GM19239 (cell line): ENCODE data around the gene TBC1D4.
"Not testable (repeated sequence)": the region's sequence is repeated elsewhere in the genome, so short reads cannot be mapped to it uniquely, and the experiment has no call there.

Experiments
- DNase-seq: peaks from one replicate; pipeline ENCODE4 v3.0.0; 2011; ENCODE audit warnings: low spot score; ENCODE audit not compliant: insufficient read length
- FAIRE-seq: peaks from 2 replicates; lab custom pipeline; 2011; peaks lifted over from hg19 to GRCh38; lab: Jason Lieb, UNC

TBC1D4 gene

DNA sequence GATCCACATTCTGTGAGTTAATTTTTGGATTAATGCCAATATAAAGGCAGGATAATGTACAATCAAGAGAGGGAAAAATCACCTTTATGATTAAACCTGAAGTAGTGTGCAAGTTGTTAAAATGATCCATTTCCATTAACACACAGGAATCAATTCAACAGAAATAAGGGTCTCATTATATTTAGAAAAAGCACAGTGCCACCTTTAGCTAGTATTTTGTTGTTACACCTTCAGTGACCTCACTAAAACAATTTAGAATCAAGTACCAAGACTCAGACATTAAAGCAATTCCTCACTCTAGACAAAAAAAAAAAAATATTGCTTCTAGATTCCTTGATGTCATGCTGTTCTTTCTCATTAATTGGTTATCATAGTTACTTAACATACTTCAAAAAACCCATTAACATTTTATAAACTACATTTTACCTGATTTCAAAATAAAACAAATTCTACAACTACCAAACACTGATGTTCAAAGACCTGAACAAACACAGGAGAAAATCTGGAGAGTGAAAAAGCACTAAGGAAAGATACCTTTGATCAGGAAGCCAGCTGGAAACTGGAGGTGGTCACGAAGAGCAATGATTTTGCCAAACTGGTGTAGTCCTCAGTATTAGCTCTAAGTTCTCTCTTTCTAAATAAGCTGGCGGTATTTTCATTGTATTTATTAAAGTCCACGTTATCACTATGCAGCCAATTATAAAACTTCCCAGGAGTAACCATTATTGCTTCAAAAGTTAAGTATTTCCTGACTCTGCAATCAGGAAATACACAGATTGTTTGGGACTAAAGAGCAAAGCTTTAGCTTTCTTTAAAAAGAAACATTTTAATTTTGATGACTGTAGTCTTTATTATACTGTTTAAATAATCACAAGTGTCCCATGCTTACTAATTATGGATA is 115.3 kb downstream of the TBC1D4 start:
- FAIRE-seq: peak; percentile 44
- no peak for DNase-seq

DNA sequence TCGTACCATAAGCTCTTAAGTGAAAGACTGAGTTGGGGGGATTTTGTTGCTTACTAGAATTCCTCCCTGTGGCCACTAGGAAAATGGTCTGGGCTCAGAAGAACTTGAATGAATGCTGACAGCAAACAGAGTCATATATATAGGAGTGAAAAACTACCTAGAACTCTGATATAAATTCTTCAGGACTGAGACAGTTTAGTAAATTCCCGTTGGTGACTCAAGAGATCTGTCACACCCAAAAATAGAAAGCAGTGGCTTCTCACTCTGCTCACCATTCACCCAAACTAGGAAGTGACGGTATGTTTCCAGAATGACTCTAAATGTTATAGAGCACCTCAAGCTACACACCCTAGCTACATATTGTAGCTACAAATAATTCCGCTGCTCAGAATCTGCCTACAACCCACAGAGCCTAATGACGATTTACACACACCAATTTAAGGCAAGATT is 116.2 kb downstream of the TBC1D4 start:
- FAIRE-seq (peak; percentile 92), DNase-seq (peak; percentile 5)

DNA sequence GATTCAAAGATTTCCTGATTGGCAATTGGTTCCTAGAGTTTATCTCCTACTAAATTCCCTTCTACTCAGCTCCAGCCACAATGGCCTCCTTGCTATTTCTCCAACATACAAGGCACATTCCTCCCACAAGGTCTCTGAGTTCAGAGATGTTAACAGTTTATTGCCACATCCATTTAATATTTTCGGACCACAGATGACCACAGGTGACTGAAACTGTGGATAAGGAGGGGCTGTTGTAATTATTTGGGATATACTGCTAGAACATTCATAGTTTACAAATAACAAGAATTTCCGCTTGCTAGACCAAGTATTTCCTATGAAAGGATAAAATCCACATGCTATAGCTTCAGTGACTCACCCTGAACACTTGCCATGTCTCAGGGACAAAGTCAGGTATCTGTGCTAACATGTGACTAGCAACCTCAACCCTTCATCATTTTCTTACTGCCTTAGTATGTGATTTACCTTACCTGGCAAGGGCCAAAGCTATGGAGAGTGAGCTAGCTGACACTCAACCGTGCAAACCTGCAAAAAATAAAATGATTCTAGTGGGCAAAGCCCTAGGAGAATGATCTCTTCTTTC is 117.7 kb downstream of the TBC1D4 start:
- peak; percentile 76 for FAIRE-seq

DNA sequence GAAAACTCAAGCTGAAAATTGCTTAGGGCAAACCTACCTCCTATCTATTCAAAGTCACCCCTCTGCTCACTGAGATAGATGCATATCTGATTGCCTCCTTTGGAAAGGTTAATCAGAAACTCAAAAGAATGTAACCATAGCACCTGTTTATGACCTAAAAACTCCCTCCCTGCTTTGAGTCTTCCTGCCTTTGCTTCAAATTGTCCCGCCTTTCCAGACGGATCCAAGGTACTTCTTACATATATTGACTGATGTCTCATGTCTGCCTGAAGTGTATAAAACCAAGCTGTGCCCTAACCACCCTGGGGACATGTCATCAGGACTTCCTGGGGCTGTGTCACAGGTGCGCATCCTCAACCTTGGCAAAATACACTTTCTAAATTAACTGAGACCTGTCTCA is 118.6 kb downstream of the TBC1D4 start:
- DNase-seq: no peak
- FAIRE-seq: no peak

More for the DNA sequence above, 117.7 kb downstream of the TBC1D4 start:
- no peak for DNase-seq

DNA sequence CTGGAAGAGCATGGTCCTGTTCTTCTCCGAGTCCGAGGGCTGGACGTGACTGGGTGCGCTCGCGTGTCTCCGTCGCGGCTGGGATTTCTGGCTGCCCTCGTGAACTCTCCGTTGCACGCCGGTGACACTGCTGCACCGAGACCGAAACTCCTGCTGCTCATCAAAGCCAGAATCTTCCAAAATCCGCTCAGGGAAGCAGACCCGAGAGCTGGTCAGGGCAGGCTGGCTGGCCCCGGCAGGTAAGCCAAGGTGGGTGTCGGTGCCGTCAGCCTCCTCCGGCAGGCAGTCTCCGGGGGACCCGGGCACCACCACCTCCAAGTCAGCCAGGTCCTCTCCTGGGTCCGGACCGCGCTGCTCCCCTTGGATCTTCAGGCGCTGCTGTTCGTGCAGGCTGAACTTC is 119.9 kb downstream of the TBC1D4 start:
- DNase-seq (no peak), FAIRE-seq (no peak)

DNA sequence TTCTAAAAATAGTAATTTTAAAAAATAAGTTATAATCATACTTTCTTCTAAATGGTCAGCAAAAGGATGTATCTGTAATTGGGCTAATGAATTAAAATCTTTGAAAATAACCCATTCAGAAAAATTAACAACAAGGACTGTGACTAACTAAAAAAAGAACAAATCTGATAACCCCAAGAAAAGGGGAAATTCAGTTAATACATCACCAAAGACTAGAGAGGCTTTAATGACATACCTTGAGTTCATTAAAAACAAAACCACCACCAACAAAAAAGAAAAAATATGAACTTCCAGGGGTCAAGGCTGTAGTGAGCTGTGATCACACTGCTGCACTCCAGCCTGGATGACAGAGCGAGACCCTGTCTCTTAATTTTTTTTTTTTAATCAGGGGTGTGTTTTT is 121.8 kb downstream of the TBC1D4 start:
- FAIRE-seq: no peak
- DNase-seq: no peak

DNA sequence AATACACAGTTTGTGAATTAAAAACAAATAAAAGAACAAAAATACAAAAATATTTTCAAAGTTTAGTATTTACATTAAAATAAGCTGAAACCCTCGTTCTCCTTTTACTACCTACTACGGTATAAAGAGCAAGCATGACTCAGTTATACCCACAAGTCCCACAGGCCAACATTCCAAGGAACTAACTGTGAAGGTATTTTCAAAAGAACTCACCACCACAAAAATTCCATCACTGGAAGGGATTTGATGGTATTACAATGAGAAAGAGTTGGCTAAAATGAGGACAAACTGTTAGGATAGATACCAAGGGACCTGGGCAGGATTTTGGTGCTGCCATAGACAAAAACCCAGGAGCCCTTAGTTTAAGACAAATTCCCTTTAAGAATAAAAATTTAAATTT is 122.7 kb downstream of the TBC1D4 start:
- DNase-seq (no peak), FAIRE-seq (no peak)

DNA sequence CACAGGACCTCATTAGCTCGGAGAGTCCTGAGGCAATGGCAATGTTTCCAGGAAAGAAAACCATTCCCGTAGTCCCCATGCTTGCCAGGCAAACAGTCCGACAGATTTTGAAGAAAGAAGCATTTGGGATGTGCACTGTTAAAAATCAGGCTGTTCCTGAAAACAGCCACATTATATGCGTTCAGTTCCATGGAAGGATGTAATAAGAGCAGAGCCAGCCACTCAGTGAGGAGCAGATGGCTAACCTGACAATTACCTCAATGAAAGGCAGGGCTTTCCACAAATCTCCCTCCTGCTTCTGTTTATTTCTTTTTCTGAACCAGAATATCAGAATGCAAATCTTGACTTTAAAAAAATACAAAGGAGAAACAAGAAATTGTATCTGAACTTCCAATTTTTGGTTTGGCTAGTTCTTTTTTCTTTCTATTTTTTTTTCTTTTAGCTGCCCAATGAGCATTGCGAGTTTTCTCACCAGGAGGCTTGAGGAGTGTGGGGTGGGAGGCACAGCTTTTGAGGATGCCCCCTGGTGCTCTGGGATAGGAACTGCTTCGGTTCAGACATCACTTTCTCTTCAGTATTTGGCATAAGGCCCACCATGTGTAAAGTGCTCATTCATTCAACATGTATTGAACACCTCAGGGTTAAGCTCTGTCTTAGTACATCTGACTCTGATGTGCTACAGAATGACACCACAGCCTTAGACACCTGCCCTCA is 124.2 kb downstream of the TBC1D4 start:
- FAIRE-seq (peak; percentile 89), DNase-seq (peak; percentile 38)

DNA sequence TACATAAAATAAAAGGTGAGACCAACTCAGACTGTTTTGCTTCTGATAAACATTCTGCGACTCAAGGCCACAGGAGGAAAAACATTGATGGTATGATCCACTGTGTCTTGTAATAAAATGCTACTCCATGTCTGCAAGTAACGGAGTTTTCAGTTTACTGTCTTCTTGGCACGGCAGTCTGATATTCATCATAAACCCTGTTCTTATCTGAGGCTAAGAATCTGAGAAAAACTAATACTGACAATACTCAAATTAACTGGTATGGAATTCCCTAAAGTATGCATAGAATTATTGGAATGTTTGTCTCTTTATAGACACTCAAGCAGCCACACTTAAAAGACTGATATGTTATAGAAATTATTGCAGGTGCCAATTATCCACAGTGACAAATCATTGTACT is 125.5 kb downstream of the TBC1D4 start:
- DNase-seq (no peak), FAIRE-seq (no peak)

DNA sequence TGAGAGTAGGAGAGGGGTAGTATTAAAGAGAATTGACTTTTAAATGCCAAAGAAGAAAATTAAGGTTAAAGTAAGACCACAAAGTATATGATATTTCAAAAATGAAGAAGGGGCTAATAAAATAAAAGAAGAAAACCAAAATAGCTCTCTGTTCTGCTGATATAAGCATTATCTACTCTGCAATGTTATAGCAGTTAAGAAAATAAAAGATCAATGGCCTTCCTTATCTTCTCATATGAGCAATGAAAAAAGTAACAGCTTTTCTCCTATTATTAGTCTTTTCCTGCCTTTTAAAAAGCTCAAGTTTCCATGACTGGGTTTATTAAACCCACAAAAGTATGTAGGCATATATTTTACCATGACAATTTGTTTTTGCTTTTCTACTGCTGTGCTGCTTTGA is 126.4 kb downstream of the TBC1D4 start:
- DNase-seq (no peak), FAIRE-seq (no peak)

DNA sequence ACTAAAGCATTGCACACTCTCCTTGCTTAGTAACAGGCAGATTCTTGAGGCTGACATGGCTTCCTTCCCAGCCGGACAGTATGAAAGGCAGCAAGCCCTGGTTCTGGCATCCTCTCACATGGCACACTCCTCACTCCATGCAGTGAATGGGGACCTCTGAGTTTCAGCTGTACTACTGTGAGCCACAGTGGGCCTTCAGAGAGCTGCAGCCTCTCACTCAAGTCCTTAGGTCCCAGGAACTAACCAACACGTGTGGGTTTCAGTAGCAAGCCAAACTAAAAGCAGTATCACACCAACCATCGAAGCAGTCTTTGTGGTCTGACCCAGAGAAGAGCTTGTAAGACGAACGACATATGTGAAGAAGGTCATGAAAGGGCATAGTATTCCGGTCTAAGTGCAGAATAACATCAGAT is 128.2 kb downstream of the TBC1D4 start:
- FAIRE-seq (no peak), DNase-seq (no peak)

DNA sequence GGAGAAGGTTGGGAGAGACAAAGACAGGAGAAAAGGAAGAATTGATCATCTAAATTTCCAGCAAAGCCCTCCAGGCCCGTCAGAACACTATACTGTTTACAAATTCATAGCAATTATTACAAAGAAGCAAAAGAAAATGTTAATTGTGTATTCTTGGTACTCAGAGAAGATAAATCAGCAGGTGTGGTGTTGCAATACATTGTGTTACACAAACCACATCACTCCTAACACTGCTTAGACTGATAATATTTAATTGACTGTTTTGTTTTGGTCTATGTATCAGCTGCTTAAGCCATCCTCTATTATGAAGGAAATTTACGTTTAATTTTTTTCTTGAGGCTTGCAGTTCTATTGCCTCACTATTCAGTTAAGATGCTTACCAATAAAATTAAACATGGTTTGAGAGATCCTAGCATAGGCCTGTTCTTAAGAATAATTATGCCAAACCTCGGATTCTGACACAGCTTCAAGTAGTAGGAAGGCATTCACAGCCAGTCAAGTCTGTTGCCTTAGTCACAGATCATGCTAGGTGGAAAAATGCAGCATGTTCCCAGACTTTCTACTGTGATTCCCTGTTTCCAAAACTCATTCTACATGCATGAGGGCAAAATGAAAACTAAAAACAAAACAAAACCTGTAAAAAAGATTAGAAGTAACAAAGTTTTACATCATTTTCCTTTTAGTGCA is 129.2 kb downstream of the TBC1D4 start:
- FAIRE-seq: no peak
- DNase-seq: no peak

DNA sequence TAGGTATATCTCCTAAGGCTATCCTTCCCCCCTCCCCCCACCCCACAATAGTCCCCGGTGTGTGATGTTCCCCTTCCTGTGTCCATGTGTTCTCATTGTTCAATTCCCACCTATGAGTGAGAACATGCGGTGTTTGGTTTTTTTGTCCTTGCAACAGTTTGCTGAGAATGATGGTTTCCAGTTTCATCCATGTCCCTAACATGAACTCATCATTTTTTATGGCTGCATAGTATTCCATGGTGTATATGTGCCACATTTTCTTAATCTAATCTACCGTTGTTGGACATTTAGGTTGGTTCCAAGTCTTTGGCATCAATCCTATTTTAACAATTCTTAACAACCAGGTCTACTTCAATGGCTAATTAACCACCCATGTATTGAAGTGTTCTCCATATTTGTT is 130.4 kb downstream of the TBC1D4 start:
- not testable (repeated sequence) for FAIRE-seq, DNase-seq

DNA sequence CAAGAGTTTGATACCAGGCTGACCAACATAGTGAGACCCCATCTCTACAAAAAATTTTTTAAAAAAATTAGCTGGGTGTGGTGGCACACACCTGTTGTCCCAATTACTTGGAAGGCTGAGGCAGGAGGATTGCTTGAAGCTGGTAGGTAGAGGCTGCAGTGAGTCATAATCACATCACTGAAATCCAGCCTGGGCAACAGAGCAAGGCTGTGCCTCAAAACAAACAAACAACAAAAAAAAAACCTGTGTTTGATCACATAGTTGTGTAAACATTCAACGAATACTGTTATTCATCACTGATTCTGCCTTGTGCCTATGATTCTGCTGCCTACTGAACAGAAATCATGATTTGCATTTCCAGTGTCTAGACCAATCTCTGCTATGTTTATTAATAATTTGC is 134.0 kb downstream of the TBC1D4 start:
- no peak for DNase-seq

DNA sequence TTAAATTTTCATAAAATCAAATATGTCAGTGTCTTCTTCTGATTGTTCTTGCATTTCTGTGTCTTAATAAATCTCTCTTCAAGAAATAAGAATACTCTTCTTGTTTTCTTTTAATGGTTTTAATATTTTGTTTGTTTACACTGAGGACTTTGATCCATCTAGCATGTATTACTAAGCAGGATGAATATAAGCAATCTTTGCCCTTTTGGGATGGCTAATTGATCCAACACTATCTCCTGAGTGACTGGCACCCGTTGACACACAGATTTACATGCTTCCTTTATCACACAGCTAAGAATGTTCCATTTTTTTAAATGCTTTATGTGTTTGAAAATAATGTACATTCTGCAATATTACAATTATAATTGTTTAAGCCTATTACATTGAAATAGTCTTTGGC is 134.5 kb downstream of the TBC1D4 start:
- FAIRE-seq: no peak
- DNase-seq: no peak

More for the DNA sequence above, 134.0 kb downstream of the TBC1D4 start:
- FAIRE-seq: no peak

DNA sequence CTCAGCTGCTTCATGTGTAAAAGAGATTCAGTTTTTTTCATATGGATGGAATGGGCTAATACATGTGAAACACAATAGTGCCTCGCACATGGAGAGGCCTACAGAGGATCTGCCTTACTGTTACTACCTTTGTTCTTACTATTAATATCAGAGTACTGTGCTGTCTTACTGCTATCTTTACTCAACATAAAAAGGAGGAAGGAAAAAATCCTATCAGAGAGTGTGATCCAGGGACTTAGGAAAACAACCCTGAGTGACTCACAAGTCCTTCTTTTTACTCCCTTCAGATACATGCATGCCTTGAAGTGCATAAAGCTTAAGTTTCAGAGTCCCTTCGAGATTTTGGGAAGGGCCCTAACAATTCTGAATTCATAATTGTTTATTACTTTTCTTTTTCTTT is 136.8 kb downstream of the TBC1D4 start:
- DNase-seq: no peak
- no peak for FAIRE-seq

DNA sequence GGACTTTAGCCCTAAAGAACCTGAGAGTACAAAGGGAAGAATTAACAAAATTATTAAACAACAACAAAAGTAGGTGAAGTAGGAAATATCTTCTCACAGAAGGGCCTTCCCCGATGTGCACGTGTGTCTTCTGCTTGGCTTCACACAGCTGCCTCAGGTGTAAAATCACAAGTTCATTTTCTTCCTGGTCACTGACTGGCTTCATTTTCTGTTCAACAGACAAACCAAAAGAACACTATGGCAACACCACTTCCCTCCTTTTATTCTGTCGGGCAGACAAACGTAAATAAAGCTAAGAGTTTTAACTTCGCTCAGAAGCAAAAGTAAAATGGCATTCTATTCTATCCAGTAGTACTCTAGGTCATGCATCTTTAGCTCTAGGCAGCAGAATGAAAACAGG is 140.9 kb downstream of the TBC1D4 start:
- no peak for DNase-seq
- peak; percentile 51 for FAIRE-seq

DNA sequence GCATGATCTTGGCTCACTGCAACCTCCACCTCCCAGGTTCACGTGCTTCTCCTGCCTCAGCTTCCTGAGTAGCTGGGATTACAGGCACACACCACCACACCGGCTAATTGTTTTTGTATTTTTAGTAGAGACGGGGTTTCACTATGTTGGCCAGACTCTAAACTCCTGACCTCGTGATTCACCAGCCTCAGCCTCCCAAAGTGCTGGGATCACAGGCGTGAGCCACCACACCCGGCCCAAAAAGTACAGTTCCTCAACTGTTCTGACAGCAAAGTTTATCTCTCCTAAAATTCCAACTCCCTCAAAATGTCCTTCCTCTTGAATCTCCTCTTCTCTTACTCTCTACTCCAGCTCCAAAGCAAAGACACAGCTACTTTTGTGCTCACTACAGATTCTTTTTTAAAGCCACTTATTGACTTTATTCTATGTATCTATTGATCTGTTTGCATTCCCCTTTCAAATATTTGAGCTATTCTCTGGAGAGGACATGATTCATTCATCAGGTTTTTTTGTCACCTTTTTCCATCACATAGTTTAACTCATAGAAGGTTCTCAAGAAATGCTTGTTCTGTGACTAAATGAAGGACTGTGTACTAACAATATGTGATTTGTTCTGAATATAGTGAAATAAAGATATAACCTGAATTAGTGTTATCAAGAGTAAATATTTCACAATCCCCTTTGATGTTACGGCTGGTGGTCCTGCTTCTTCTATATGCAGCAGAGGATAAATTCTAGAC is 142.2 kb downstream of the TBC1D4 start:
- FAIRE-seq (no peak), DNase-seq (no peak)

DNA sequence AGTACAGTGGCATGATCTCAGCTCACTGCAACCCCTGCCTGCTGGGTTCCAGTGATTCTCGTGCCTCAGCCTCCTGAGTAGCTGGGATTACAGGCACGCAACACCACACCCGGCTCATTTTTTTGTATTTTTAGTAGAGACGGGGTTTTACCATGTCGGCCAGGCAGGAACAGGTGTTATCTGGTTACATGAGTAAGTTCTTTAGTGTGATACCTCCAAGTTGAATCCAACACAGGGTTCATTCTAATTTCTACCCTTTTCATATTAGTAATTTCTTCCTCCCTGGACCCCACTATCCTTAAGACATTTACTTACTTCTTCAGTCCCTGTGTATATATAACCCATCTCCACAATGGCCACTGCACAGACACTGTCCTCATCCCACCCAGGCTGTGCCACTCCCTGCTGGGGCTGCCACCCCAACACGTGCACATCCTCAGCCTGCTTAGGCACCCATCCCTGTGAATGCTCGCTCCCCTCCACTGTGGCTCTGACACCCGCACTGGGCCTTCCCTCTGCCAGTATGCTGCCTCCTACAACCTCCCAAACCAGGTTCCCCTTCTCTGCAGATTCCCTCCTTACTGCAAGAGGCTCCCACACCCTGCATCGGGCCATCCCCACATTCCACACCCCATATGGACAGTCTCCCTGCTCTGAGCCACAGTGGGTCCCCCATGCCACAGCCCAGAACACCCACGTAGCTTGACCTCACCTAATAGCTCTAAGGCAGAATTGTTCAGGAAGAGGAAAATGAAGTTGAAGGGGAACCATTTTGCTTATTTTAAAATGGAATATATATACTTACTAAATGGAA is 147.1 kb downstream of the TBC1D4 start:
- DNase-seq: no peak
- FAIRE-seq: no peak
